Heart left ventricle (tissue), 13 donors: Measurements from ENCODE around the gene ZNF771.

Source experiments
- CTCF ChIP-seq, 12 donors: fragments of 200-600 bp; sonication (generic) in 4 of 12; IDR thresholded peaks; one replicate each; pipeline versions ENCODE4 v1.5.0 to v1.8.0; 2018 to 2022; ENCODE audit warnings: antibody characterized with exemption in 12 of 12, mild to moderate bottlenecking in 5 of 12
- POLR2A ChIP-seq, 2 donors: fragments of 450-650 bp; IDR thresholded peaks; one replicate each; pipeline ENCODE4 v1.6.1; 2017; ENCODE audit warnings: antibody characterized with exemption in 2 of 2, mild to moderate bottlenecking in 2 of 2, moderate library complexity in 2 of 2
- donor health status: ischemic (EF 13 %, LVEDD 7.1; RV severe dilation, severe dysfunction).
- donor health status: DM: no; HTN: yes; CAD: no.
- donor health status: DM: no; HTN: no; CAD: no.
- donor health status: ischemic (EF 25% LVEDD 6.9; RV normal size, moderate dysfunction).
- donor health status: ischemic (EF 25% LVEDD 5.7; RV mildly dilated, moderate dysfunction).
- donor health status: ischemic (EF 35%, LVEDD 5.7; RV mildly dilated, moderate dysfunction).
- donor health status: nonischemic (EF 11% LVEDD 7.7; RV severe dilation, severe dysfunction).
- donor health status: DM: yes; HTN: yes; CAD: no.
- donor health status: PGD.
- donor health status: ischemic (EF 29% LVEDD 5.4; RV normal size, mild dysfunction).
- donor health status: nonischemic (EF 23%, LVEDD 6.1; RV moderate dilation, normal function).

DNA sequence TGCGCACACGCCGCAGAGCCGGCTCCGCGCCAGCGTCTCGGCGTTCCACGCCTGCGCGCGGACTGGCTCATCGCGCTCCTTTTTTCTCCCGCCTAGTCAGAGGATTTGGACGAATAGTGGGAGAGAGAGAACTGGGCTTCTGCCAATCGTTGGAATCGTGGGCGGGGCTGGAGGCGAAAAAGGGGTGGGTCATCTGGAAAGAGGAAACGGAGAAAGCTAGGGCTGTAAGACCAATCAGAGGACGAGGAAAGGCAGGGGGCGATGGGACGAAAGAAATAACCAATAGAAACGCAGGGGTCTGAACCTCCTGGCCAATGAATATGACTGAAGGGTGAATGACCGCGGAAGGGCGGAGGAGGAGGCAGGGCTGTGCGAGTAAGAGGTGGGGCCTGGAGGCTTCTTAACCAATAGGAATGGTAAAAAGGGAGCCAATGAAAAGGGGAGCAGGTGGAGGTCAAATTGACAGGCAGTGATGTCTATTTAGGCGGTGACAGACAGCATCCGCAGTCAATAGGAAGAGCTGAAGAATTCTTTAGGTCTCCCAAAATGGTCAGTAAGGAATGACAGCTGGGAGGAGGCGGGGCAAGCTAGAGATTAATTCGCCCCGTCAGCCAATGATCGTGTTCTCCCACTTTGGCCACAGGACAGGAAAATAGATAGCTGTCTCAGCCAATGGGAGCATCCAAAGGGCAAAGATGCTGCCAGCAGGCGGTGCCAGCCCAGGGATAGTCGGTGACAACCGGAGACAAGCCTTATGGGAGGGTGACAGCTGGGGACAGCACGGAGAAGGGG lies 36.8 kb upstream of the ZNF771 start, which contains the start of gene TBC1D10B:
- peak in 1 of 2 donors; percentile 73 for TF ChIP-seq POLR2A (IDR thresholded peaks at IDR 0.05)
- TF ChIP-seq CTCF (IDR thresholded peaks at IDR 0.05) = peak in 9 of 12 donors; percentile 7 to 54 (median 29)
